ENCODE measurements around the gene RTN4R. TPM values are rescaled to one million over a fixed set of nuclear protein-coding genes. Genes with fewer than 3 reads are reported as not detected.

Gene RTN4R
- total RNA-seq, 1 experiment from 2014 or later = 0.30 TPM

DNA sequence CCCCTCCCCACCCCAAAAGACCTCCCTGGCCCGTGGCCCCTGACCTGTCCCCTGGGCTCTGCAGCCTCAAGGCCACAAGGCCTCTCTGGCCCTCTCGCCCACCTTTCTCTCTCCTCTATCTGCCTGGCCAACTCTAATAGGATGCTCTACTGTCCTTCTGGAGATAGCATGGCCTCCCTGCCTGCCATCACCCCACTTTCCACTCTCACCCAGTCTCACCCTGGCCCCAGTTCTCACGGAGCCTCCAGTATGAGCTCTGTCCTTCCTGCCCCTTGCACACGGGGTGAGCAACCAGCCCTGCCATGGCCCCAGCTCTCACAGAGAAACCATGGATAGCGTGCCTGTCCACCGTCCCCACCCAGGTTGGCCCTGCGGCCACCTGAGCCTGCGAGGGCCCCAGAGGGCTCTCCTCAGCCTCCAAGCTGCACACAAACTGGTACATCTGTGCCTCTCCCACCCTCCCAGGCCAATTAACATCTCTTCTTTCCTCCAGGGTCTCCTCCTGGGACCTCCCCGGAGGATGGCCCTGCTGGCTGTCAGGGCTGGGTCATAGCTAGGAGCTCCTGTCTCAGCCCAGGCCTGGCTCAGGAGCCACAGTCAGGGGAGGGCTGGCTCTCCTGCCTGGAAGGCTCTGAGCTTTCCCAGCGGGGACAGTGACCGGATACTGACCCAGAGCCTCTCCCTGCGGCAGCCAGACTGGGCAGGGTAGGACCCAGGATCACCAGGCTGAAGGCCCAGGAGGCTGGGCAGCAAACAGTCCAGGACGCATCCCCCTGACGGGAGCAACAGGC is 22.3 kb downstream of the RTN4R start:
- peak overlapping the region; percentile 13; the same call in 1 of the 2 replicates for H3K27ac ChIP-seq (ENCODE audit: low read length)
- H3K79me2 ChIP-seq (ENCODE audit: low read length) = no peaks in the 10 kb centered on the region
- no peak for DNase-seq
- no peaks in the 10 kb centered on the region; the same call in 1 of the 2 replicates for H3K27me3 ChIP-seq (ENCODE audit: low read length)
- peaks cover 50% of the 10 kb centered on the region for H3K4me1 ChIP-seq (ENCODE audit: low read length)
- peak overlapping the region; percentile 85; the same call in 1 of the 2 replicates for H2AFZ ChIP-seq (ENCODE audit: low read length)
- no peaks in the 10 kb centered on the region for H3K36me3 ChIP-seq (ENCODE audit: insufficient read depth, low read length)
- peak overlapping the region; percentile 60 for H3K4me2 ChIP-seq (ENCODE audit: low read depth, low read length, poor library complexity, severe bottlenecking)
- no peaks in the 10 kb centered on the region for H4K20me1 ChIP-seq (ENCODE audit: insufficient read depth, low read depth, low read length)
- H3K9me3 ChIP-seq (ENCODE audit: low read length) = no peaks in the 10 kb centered on the region
- peak overlapping the region; percentile 46; the same call in 1 of the 2 replicates for H3K4me3 ChIP-seq (ENCODE audit: low read length)
- no peaks in the 10 kb centered on the region for H3K9me2 ChIP-seq (replicated peaks; ENCODE audit: insufficient read depth, low read length)
- peak overlapping the region; percentile 65 for H3K9ac ChIP-seq (ENCODE audit: low read length)

DNA sequence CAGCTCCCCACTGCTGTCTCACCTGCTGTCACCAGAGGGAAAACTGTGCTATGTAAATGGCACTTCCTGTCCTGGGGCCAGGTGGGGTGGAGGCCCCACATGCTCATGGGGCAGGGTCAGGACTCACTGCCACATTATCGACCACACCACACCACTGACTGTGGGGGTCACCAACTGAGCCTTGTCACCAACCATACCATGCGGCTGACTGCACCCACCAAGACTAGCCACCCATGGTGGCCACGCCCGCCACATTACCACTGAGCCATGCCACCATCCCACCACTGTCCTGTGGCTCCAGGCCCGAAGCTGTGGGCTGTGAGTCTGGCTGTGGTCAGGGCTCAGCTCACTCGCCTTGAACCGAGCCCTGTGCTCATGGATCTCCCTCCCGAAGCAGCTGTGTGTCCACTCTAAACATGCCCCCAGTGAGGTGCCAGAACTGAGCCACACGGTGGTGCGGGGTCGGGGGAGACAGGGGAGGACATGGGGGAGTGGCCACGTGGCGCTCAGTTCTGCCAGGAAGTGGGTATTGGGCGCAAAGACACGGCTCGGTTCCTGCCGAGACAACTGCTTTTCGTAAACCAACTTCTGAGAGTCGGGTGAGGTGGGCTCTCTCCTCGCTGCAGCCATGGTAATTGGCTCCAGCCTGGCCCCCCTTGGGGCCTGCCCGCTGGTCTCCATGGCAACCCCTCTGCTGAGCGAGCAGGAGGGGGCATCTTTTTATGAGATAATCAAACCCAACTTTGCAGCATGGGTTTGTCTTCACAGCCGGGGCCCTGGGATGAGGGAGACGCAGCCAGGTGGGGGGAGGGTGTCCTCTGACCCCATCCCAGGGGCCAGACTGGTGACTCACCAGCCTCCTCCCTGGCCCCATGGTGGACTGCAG is 23.2 kb downstream of the RTN4R start:
- peak overlapping the region; percentile 85 for H2AFZ ChIP-seq (ENCODE audit: low read length)
- H3K79me2 ChIP-seq (ENCODE audit: low read length) = no peaks in the 10 kb centered on the region
- H3K4me3 ChIP-seq (ENCODE audit: low read length) = peak overlapping the region; percentile 46
- H3K4me1 ChIP-seq (ENCODE audit: low read length) = peaks cover 50% of the 10 kb centered on the region
- peak overlapping the region; percentile 69 for H3K27ac ChIP-seq (ENCODE audit: low read length)
- no peaks in the 10 kb centered on the region for H3K9me2 ChIP-seq (replicated peaks; ENCODE audit: insufficient read depth, low read length)
- H3K27me3 ChIP-seq (ENCODE audit: low read length) = no peaks in the 10 kb centered on the region; the same call in 1 of the 2 replicates
- H4K20me1 ChIP-seq (ENCODE audit: insufficient read depth, low read depth, low read length) = no peaks in the 10 kb centered on the region
- no peaks in the 10 kb centered on the region for H3K9me3 ChIP-seq (ENCODE audit: low read length)
- H3K4me2 ChIP-seq (ENCODE audit: low read depth, low read length, poor library complexity, severe bottlenecking) = peak overlapping the region; percentile 60
- H3K9ac ChIP-seq (ENCODE audit: low read length) = peak overlapping the region; percentile 65
- peak; percentile 76 for DNase-seq
- no peaks in the 10 kb centered on the region for H3K36me3 ChIP-seq (ENCODE audit: insufficient read depth, low read length)

DNA sequence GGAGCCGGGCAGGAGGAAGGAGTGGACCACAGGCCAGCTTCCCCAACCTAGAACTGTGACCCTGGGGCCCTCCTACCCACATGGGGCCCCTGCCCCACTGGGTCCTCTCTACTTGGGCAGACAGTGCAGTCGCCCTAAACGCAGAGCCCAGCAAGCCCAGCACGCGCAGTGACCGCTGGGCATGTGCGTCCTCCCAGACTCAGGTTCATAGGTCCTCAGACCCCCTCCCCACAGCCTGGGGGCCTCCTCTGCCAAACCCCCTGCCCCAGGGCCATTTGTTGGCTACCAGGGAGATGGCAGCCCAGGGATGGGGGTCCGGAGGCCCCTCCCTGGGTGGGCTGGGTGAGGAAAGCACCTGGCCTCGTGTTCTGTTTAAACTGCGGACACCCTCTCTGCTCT is 23.9 kb downstream of the RTN4R start:
- Histone ChIP-seq H3K9ac (ENCODE audit: low read length) (peak overlapping the region; percentile 65; the same call in 1 of the 2 replicates), H3K79me2 (ENCODE audit: low read length) (no peaks in the 10 kb centered on the region), H3K9me2 (replicated peaks; ENCODE audit: insufficient read depth, low read length) (no peaks in the 10 kb centered on the region), H4K20me1 (ENCODE audit: insufficient read depth, low read depth, low read length) (no peaks in the 10 kb centered on the region), H3K27ac (ENCODE audit: low read length) (peak overlapping the region; percentile 69), H3K4me1 (ENCODE audit: low read length) (peaks cover 50% of the 10 kb centered on the region), H3K4me2 (ENCODE audit: low read depth, low read length, poor library complexity, severe bottlenecking) (peak overlapping the region; percentile 60), H3K4me3 (ENCODE audit: low read length) (peak overlapping the region; percentile 46; the same call in 1 of the 2 replicates), H3K36me3 (ENCODE audit: insufficient read depth, low read length) (no peaks in the 10 kb centered on the region), H2AFZ (ENCODE audit: low read length) (no peak overlapping the region), H3K27me3 (ENCODE audit: low read length) (no peaks in the 10 kb centered on the region; the same call in 1 of the 2 replicates), H3K9me3 (ENCODE audit: low read length) (no peaks in the 10 kb centered on the region)
- DNase-seq = no peak

DNA sequence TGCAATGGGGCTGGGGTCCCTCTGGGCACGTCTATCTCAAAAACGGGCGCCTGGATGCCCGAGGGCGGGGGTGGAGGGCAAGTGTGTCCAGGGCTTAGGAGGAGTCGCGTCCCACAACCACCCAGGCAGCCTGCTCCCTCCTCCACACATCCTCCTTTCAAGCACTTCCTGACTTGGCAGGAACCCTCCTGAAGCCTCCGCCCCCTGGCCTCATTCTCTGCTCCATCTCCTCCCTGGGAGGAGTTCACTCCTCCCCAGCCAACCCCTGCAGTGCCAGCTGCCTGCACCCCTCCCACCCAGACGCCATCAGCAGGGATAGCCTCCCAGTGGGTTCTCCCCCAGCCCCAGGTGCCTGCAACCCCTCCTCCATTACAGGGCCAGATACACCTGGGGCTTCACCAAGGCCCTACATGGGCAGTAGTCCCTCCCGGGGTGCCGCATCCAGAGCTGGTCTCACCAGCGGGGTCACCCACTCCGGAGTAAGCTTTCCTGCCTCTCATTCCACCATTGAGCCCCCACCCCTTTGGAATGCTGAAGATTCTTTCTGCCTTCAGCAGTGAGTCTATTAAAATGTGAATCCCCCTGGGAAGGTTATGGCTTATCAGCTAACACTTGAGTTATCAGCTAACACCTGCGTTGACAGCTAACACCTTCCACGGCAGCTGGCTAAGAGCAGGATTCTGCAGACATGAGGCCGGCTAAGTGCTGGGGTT is 24.4 kb downstream of the RTN4R start:
- Histone ChIP-seq H3K27me3 (ENCODE audit: low read length) (no peaks in the 10 kb centered on the region; the same call in 1 of the 2 replicates), H3K9ac (ENCODE audit: low read length) (peak overlapping the region; percentile 26; the same call in 1 of the 2 replicates), H3K9me2 (replicated peaks; ENCODE audit: insufficient read depth, low read length) (no peaks in the 10 kb centered on the region), H3K4me1 (ENCODE audit: low read length) (peaks cover 52% of the 10 kb centered on the region), H3K4me3 (ENCODE audit: low read length) (peak overlapping the region; percentile 32; the same call in 1 of the 2 replicates), H3K9me3 (ENCODE audit: low read length) (no peaks in the 10 kb centered on the region), H4K20me1 (ENCODE audit: insufficient read depth, low read depth, low read length) (no peaks in the 10 kb centered on the region), H3K27ac (ENCODE audit: low read length) (peak overlapping the region; percentile 69), H3K36me3 (ENCODE audit: insufficient read depth, low read length) (no peaks in the 10 kb centered on the region), H3K79me2 (ENCODE audit: low read length) (no peaks in the 10 kb centered on the region), H2AFZ (ENCODE audit: low read length) (no peak overlapping the region), H3K4me2 (ENCODE audit: low read depth, low read length, poor library complexity, severe bottlenecking) (peak overlapping the region; percentile 60)
- peak; percentile 83 for DNase-seq

DNA sequence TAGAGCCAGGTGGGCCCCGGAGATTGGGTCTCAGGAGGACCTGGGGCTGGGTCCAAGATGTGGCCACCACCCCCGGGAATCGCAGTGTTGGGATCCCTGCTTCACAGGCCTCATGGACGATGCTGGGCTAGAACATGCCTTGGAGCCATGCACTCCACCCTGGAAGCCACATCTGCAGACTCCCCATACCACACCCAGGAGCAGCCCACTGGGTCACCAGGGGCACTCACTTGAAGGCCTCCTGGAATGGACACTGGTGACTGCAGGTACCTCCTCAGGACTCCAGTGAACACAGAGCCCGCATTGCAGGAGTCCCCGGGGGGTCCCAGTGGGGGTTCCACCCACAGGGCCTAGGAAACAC is 25.0 kb downstream of the RTN4R start:
- Histone ChIP-seq H3K4me2 (ENCODE audit: low read depth, low read length, poor library complexity, severe bottlenecking) (peak overlapping the region; percentile 60), H3K27me3 (ENCODE audit: low read length) (no peaks in the 10 kb centered on the region; the same call in 1 of the 2 replicates), H3K9me2 (replicated peaks; ENCODE audit: insufficient read depth, low read length) (no peaks in the 10 kb centered on the region), H3K4me1 (ENCODE audit: low read length) (peaks cover 58% of the 10 kb centered on the region), H3K27ac (ENCODE audit: low read length) (peak overlapping the region; percentile 69; the same call in 1 of the 2 replicates), H3K4me3 (ENCODE audit: low read length) (peak overlapping the region; percentile 31; the same call in 1 of the 2 replicates), H3K36me3 (ENCODE audit: insufficient read depth, low read length) (no peaks in the 10 kb centered on the region), H3K9me3 (ENCODE audit: low read length) (no peaks in the 10 kb centered on the region), H2AFZ (ENCODE audit: low read length) (no peak overlapping the region), H4K20me1 (ENCODE audit: insufficient read depth, low read depth, low read length) (no peaks in the 10 kb centered on the region), H3K79me2 (ENCODE audit: low read length) (no peaks in the 10 kb centered on the region), H3K9ac (ENCODE audit: low read length) (peak overlapping the region; percentile 26; the same call in 1 of the 2 replicates)
- DNase-seq = no peak

DNA sequence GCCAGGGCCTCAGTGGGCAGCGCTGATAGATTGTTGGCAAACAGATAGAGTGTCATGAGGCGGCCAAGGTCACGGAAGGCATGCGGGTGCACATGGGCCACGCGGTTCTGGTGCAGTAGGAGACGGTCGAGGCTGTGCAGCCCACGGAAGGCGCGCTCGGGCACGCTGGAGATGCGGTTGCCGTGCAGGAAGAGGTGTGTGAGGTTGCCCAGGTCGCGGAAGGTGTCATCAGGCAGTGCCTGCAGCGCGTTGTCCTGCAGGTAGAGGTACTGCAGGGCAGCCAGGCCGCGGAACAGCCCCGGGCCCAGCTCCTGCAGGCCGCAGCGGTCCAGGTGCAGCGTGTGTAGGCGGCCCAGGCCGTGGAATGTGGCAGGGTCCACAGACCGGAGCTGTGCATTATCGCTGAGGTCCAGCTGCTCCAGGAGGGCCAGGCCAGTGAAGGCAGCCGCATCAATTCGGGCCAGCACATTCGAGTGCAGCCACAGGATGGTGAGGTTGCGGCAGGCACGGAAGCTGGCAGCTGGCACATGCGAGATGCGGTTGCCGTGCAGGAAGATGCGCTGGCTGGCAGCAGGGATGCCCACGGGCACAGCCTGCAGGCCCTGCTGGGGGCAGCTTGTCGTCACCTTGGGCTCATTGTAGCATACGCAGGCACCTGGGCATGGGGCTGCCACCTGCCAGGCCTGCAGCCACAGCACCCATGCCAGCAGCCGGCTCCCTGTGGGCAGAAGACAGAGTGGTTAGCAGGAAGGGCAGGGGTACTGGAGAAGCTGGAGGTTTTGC is 25.5 kb downstream of the RTN4R start:
- no peak overlapping the region for H3K27ac ChIP-seq (ENCODE audit: low read length)

More for the DNA sequence above, 25.5 kb downstream of the RTN4R start:
- no peaks in the 10 kb centered on the region; the same call in 1 of the 2 replicates for H3K27me3 ChIP-seq (ENCODE audit: low read length)
- H2AFZ ChIP-seq (ENCODE audit: low read length) = no peak overlapping the region
- H3K9ac ChIP-seq (ENCODE audit: low read length) = peak overlapping the region; percentile 26; the same call in 1 of the 2 replicates
- H3K9me3 ChIP-seq (ENCODE audit: low read length) = no peaks in the 10 kb centered on the region
- H4K20me1 ChIP-seq (ENCODE audit: insufficient read depth, low read depth, low read length) = no peaks in the 10 kb centered on the region
- 0 out of 2 replicates have a peak overlapping the region, but pooled peaks have one; percentile 31 for H3K4me3 ChIP-seq (ENCODE audit: low read length)
- no peak for DNase-seq
- no peaks in the 10 kb centered on the region for H3K36me3 ChIP-seq (ENCODE audit: insufficient read depth, low read length)
- peak overlapping the region; percentile 60 for H3K4me2 ChIP-seq (ENCODE audit: low read depth, low read length, poor library complexity, severe bottlenecking)
- H3K9me2 ChIP-seq (replicated peaks; ENCODE audit: insufficient read depth, low read length) = no peaks in the 10 kb centered on the region
- H3K4me1 ChIP-seq (ENCODE audit: low read length) = peaks cover 62% of the 10 kb centered on the region
- no peaks in the 10 kb centered on the region for H3K79me2 ChIP-seq (ENCODE audit: low read length)

Data from Karpas-422 (cell line).